ENCODE data around the gene TSPO. TPM values are rescaled to one million over a fixed set of nuclear protein-coding genes. Genes with fewer than 3 reads are reported as not detected.
"Not testable (repeated sequence)": the region's sequence is repeated elsewhere in the genome, so short reads cannot be mapped to it uniquely, and the experiment has no call there.

TSPO gene
- total and polyA plus RNA-seq, 2 donors: 32.0 to 93.2 TPM

DNA sequence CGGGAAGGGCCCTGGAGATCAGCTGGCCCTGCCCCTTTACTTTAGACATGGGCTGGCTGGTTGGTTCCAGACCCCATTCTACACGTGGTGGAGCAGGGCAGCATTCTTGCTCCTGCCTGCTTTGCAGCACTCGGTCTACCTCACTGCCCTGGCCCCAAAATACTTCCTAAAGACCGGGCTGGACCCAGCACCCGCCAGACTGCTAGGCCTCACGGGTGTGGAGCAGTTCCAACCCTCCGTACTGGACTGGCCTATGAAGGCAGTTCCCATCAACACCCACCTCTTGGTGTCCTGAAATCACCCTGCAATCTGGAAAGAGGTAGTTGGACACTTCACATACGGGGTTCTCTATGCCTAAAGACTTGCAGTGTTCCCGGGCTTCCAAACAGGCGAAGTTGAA, 14.6 kb upstream of the TSPO start:
- H3K27me3 ChIP-seq (ENCODE audit: control insufficient read depth in 2 of 2, insufficient read depth in 1 of 2, low read length in 1 of 2): no peaks in the 10 kb centered on the region
- DNase-seq (ENCODE audit: low read depth in 6 of 9, low spot score in 9 of 9): no peak
- 90% methylated on average over 10 of the region's 10 CpGs for WGBS
- peaks cover 79 to 86% of the 10 kb centered on the region in 2 donors for H3K36me3 ChIP-seq (ENCODE audit: control insufficient read depth in 2 of 2, insufficient read depth in 2 of 2, low read length in 1 of 2)
- peaks cover 0 to 4% of the 10 kb centered on the region in 2 donors for H3K9me3 ChIP-seq (ENCODE audit: control insufficient read depth in 2 of 2, insufficient read depth in 1 of 2, low read length in 1 of 2)
- peak overlapping the region in 1 of 2 donors; percentile 5 for H3K27ac ChIP-seq (ENCODE audit: low read depth in 1 of 2, low read length in 1 of 2)
- no peak overlapping the region for H3K4me3 ChIP-seq (ENCODE audit: low read length in 2 of 2)
- peaks cover 0 to 1% of the 10 kb centered on the region in 2 donors for H3K4me1 ChIP-seq (ENCODE audit: control insufficient read depth in 2 of 2, insufficient read depth in 2 of 2, low read length in 2 of 2)

DNA sequence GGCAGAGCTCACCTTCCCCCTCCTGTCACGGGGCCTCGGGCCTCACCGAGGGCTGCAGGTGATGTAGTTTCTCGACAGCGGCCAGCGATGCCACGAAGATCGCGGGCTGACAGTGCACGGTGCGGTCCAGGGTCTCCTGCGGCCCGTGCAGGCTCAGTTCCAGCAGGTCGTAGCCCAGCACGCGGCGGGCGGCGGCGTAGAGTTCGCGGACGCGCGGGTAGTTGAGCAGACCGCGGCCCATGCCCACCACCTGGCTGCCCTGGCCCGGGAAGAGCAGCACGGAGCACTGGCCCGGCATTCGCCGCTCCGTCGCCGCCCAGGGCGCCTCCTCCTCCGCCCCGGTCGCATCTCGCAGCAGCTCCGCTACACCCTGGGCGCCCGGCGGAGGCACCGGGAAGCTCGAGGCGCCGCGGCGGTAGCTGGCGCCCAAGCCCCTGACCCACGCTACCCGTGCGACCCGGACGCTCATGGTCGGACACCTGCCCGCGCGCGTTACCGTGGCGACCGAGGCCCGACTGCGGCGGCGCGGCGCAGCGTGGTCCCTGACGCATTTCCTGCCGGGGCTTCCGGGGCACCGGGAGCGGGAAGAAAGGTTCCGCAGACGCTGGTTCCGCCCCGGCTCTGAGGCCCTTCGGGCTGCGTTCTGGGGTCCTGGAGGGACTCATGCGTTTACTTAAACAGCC, 8.3 kb upstream of the TSPO start, which contains the start of gene MCAT:
Gene MCAT (minus strand): TSS at position 519 of the 683 bp plus-strand sequence. CDS start 50 bp downstream, at position 469.
- Histone ChIP-seq H3K27ac (ENCODE audit: low read depth in 1 of 2, low read length in 1 of 2) (peak within 1 kb of the TSS; percentile 72 to 90), H3K4me3 (ENCODE audit: low read length in 2 of 2) (peak within 1 kb of the TSS; percentile 61 to 97), H3K36me3 (ENCODE audit: control insufficient read depth in 2 of 2, insufficient read depth in 2 of 2, low read length in 1 of 2) (peaks cover 27 to 29% of the 10 kb centered on the region in 2 donors), H3K9me3 (ENCODE audit: control insufficient read depth in 2 of 2, insufficient read depth in 1 of 2, low read length in 1 of 2) (peaks cover 0 to 3% of the 10 kb centered on the region in 2 donors), H3K4me1 (ENCODE audit: control insufficient read depth in 2 of 2, insufficient read depth in 2 of 2, low read length in 2 of 2) (peaks cover 5 to 18% of the 10 kb centered on the region in 2 donors), H3K27me3 (ENCODE audit: control insufficient read depth in 2 of 2, insufficient read depth in 1 of 2, low read length in 1 of 2) (no peaks in the 10 kb centered on the region)
- under 1% methylated on average over 83 of the region's 83 CpGs for WGBS
- peak; percentile 30 to 85 (median 67) for DNase-seq (ENCODE audit: low read depth in 6 of 9, low spot score in 9 of 9)

DNA sequence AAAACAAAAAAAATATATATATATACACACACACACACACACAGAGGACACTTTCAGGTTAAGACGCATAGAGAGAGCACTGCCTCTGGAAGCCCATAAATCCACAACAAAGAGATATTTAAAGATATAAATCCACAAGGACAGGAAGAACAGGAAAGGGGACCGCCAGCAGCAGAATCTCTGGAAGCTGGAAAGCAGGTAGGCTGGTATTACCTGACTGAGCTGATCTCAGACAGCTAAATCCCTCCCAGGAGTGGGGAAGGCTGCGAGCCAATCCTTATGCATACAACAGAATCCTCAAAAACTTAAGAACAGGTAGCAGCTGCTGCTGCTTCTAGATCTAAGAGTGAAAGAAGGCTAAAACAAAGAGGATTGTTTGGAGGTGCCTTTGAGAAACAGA, 6.4 kb upstream of the TSPO start:
- Histone ChIP-seq H3K27me3 (ENCODE audit: control insufficient read depth in 2 of 2, insufficient read depth in 1 of 2, low read length in 1 of 2) (no peaks in the 10 kb centered on the region), H3K27ac (ENCODE audit: low read depth in 1 of 2, low read length in 1 of 2) (no peak overlapping the region), H3K9me3 (ENCODE audit: control insufficient read depth in 2 of 2, insufficient read depth in 1 of 2, low read length in 1 of 2) (peaks cover 0 to 3% of the 10 kb centered on the region in 2 donors), H3K4me1 (ENCODE audit: control insufficient read depth in 2 of 2, insufficient read depth in 2 of 2, low read length in 2 of 2) (peaks cover 5 to 25% of the 10 kb centered on the region in 2 donors), H3K36me3 (ENCODE audit: control insufficient read depth in 2 of 2, insufficient read depth in 2 of 2, low read length in 1 of 2) (peaks cover 11 to 14% of the 10 kb centered on the region in 2 donors), H3K4me3 (ENCODE audit: low read length in 2 of 2) (no peak overlapping the region)
- DNase-seq (ENCODE audit: low read depth in 6 of 9, low spot score in 9 of 9): no peak
- 89% methylated on average over 3 of the region's 3 CpGs for WGBS

- H3K9me3 ChIP-seq (ENCODE audit: control insufficient read depth in 2 of 2, insufficient read depth in 1 of 2, low read length in 1 of 2); H3K27me3 ChIP-seq (ENCODE audit: control insufficient read depth in 2 of 2, insufficient read depth in 1 of 2, low read length in 1 of 2); H3K27ac ChIP-seq (ENCODE audit: low read depth in 1 of 2, low read length in 1 of 2); DNase-seq (ENCODE audit: low read depth in 6 of 9, low spot score in 9 of 9); H3K4me3 ChIP-seq (ENCODE audit: low read length in 2 of 2): not testable (repeated sequence)
- 99% methylated on average over 8 of the region's 8 CpGs for WGBS
- peaks cover 5 to 25% of the 10 kb centered on the region in 2 donors for H3K4me1 ChIP-seq (ENCODE audit: control insufficient read depth in 2 of 2, insufficient read depth in 2 of 2, low read length in 2 of 2)
- H3K36me3 ChIP-seq (ENCODE audit: control insufficient read depth in 2 of 2, insufficient read depth in 2 of 2, low read length in 1 of 2): peaks cover 7 to 10% of the 10 kb centered on the region in 2 donors
These were observed 6.0 kb upstream of the TSPO start for GRCh38 chr22:43145371-43145770.

DNA sequence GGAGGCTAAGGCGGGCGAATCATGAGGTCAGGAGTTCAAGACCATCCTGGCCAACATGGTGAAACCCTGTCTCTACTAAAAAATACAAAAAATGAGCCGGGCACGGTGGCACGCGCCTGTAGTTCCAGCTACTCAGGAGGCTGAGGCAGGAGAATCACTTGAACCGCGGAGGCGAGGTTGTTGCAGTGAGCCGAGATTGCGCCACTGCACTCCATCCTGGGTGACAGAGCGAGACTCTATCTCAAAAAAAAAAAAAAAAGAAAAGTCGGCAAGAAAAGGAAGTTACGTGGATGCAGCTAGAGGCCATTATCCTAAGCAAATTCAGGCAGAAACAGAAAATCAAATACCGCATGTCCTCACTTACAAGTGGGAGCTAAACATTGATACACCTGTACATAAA, 5.0 kb upstream of the TSPO start:
- WGBS: 90% methylated on average over 15 of the region's 15 CpGs
- H3K4me3 ChIP-seq (ENCODE audit: low read length in 2 of 2); H3K36me3 ChIP-seq (ENCODE audit: control insufficient read depth in 2 of 2, insufficient read depth in 2 of 2, low read length in 1 of 2); DNase-seq (ENCODE audit: low read depth in 6 of 9, low spot score in 9 of 9); H3K9me3 ChIP-seq (ENCODE audit: control insufficient read depth in 2 of 2, insufficient read depth in 1 of 2, low read length in 1 of 2); H3K27me3 ChIP-seq (ENCODE audit: control insufficient read depth in 2 of 2, insufficient read depth in 1 of 2, low read length in 1 of 2); H3K27ac ChIP-seq (ENCODE audit: low read depth in 1 of 2, low read length in 1 of 2): not testable (repeated sequence)
- H3K4me1 ChIP-seq (ENCODE audit: control insufficient read depth in 2 of 2, insufficient read depth in 2 of 2, low read length in 2 of 2): peaks cover 8 to 25% of the 10 kb centered on the region in 2 donors

DNA sequence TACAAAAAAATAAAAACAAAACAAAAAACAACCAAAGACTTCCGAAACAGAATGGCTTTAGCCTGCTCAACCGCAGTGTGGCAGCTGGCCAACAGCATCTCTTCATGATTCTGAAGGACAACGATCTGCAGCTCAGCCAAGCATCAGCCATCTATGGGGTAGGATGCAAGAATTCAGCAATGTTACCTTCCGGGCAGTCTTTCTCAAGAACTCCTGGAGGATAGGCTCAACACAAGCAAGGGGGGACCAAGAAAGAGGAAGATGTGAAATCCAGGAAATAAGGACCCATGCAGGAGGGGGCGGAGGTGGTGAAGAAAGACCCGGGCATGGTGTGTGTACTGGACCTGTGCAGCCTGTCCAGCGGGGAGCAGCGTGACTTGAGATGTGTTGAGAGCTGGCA, 3.5 kb upstream of the TSPO start:
- H3K4me3 ChIP-seq (ENCODE audit: low read length in 2 of 2): no peak overlapping the region
- peaks cover 6 to 35% of the 10 kb centered on the region in 2 donors for H3K4me1 ChIP-seq (ENCODE audit: control insufficient read depth in 2 of 2, insufficient read depth in 2 of 2, low read length in 2 of 2)
- H3K9me3 ChIP-seq (ENCODE audit: control insufficient read depth in 2 of 2, insufficient read depth in 1 of 2, low read length in 1 of 2): peaks cover 0 to 3% of the 10 kb centered on the region in 2 donors
- H3K36me3 ChIP-seq (ENCODE audit: control insufficient read depth in 2 of 2, insufficient read depth in 2 of 2, low read length in 1 of 2): no peaks in the 10 kb centered on the region
- H3K27me3 ChIP-seq (ENCODE audit: control insufficient read depth in 2 of 2, insufficient read depth in 1 of 2, low read length in 1 of 2): peaks cover 2 to 23% of the 10 kb centered on the region in 2 donors
- H3K27ac ChIP-seq (ENCODE audit: low read depth in 1 of 2, low read length in 1 of 2): no peak overlapping the region
- WGBS: 67% methylated on average over 8 of the region's 8 CpGs
- no peak for DNase-seq (ENCODE audit: low read depth in 6 of 9, low spot score in 9 of 9)

- DNase-seq (ENCODE audit: low read depth in 6 of 9, low spot score in 9 of 9): no peak
- no peak overlapping the region for H3K27ac ChIP-seq (ENCODE audit: low read depth in 1 of 2, low read length in 1 of 2)
- peaks cover 2 to 23% of the 10 kb centered on the region in 2 donors for H3K27me3 ChIP-seq (ENCODE audit: control insufficient read depth in 2 of 2, insufficient read depth in 1 of 2, low read length in 1 of 2)
- peaks cover 0 to 2% of the 10 kb centered on the region in 2 donors for H3K9me3 ChIP-seq (ENCODE audit: control insufficient read depth in 2 of 2, insufficient read depth in 1 of 2, low read length in 1 of 2)
- 41% methylated on average over 6 of the region's 6 CpGs for WGBS
- H3K4me1 ChIP-seq (ENCODE audit: control insufficient read depth in 2 of 2, insufficient read depth in 2 of 2, low read length in 2 of 2): peaks cover 6 to 31% of the 10 kb centered on the region in 2 donors
- H3K36me3 ChIP-seq (ENCODE audit: control insufficient read depth in 2 of 2, insufficient read depth in 2 of 2, low read length in 1 of 2): no peaks in the 10 kb centered on the region
- no peak overlapping the region for H3K4me3 ChIP-seq (ENCODE audit: low read length in 2 of 2)
These were observed 2.8 kb upstream of the TSPO start for GRCh38 chr22:43148581-43148980.

- H3K36me3 ChIP-seq (ENCODE audit: control insufficient read depth in 2 of 2, insufficient read depth in 2 of 2, low read length in 1 of 2): no peaks in the 10 kb centered on the region
- H3K4me1 ChIP-seq (ENCODE audit: control insufficient read depth in 2 of 2, insufficient read depth in 2 of 2, low read length in 2 of 2): peaks cover 6 to 30% of the 10 kb centered on the region in 2 donors
- peak overlapping the region in 1 of 2 donors; percentile 31 for H3K27ac ChIP-seq (ENCODE audit: low read depth in 1 of 2, low read length in 1 of 2)
- DNase-seq (ENCODE audit: low read depth in 6 of 9, low spot score in 9 of 9): no peak
- 84% methylated on average over 15 of the region's 15 CpGs for WGBS
- H3K27me3 ChIP-seq (ENCODE audit: control insufficient read depth in 2 of 2, insufficient read depth in 1 of 2, low read length in 1 of 2): peaks cover 2 to 23% of the 10 kb centered on the region in 2 donors
- no peaks in the 10 kb centered on the region for H3K9me3 ChIP-seq (ENCODE audit: control insufficient read depth in 2 of 2, insufficient read depth in 1 of 2, low read length in 1 of 2)
- peak overlapping the region in 1 of 2 donors; percentile 62 for H3K4me3 ChIP-seq (ENCODE audit: low read length in 2 of 2)
These were observed 590 bp upstream of the TSPO start for GRCh38 chr22:43150731-43151206.

GRCh38 chr22:43152003-43152356, 621 bp downstream of the TSPO start:
- no peak for DNase-seq (ENCODE audit: low read depth in 6 of 9, low spot score in 9 of 9)
- peaks cover 6 to 30% of the 10 kb centered on the region in 2 donors for H3K4me1 ChIP-seq (ENCODE audit: control insufficient read depth in 2 of 2, insufficient read depth in 2 of 2, low read length in 2 of 2)
- peaks cover 2 to 23% of the 10 kb centered on the region in 2 donors for H3K27me3 ChIP-seq (ENCODE audit: control insufficient read depth in 2 of 2, insufficient read depth in 1 of 2, low read length in 1 of 2)
- H3K27ac ChIP-seq (ENCODE audit: low read depth in 1 of 2, low read length in 1 of 2): no peak overlapping the region
- H3K9me3 ChIP-seq (ENCODE audit: control insufficient read depth in 2 of 2, insufficient read depth in 1 of 2, low read length in 1 of 2): no peaks in the 10 kb centered on the region
- H3K36me3 ChIP-seq (ENCODE audit: control insufficient read depth in 2 of 2, insufficient read depth in 2 of 2, low read length in 1 of 2): no peaks in the 10 kb centered on the region
- H3K4me3 ChIP-seq (ENCODE audit: low read length in 2 of 2): peak overlapping the region; percentile 32 to 62
- WGBS: 4% methylated on average over 18 of the region's 18 CpGs
